ENCODE data around the gene MYL3.

DNA sequence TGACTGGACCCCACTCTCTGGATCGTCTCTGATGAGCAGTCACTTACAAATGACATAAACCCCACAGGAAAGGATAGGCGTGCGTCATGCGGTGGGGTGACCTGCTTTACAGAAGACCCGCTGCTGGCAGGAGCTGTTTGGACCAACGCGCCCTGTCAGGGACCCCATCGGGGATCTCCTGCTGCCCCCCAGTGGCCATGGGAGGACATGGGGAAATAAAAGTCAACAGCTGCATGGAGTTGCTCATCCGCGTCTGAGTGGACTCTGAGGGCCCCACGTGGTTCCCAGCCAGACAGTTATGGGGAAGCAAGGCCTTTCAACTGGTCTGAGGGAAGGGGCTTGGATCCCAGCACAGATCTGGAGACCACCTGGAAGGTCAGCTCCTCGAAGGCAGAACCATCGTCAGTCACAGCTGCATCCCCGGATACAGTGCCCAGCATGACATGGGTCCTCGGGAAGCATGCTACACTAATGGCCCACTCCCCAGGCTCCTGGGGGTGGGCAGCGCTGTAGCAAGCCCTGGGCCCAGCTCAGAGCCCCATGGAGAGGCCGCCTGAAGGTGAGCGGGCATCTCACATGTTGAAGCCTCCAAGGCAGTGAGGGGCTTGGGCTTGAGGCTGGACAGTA is 46.4 kb upstream of the MYL3 start:
- TF ChIP-seq, protein P1, sequence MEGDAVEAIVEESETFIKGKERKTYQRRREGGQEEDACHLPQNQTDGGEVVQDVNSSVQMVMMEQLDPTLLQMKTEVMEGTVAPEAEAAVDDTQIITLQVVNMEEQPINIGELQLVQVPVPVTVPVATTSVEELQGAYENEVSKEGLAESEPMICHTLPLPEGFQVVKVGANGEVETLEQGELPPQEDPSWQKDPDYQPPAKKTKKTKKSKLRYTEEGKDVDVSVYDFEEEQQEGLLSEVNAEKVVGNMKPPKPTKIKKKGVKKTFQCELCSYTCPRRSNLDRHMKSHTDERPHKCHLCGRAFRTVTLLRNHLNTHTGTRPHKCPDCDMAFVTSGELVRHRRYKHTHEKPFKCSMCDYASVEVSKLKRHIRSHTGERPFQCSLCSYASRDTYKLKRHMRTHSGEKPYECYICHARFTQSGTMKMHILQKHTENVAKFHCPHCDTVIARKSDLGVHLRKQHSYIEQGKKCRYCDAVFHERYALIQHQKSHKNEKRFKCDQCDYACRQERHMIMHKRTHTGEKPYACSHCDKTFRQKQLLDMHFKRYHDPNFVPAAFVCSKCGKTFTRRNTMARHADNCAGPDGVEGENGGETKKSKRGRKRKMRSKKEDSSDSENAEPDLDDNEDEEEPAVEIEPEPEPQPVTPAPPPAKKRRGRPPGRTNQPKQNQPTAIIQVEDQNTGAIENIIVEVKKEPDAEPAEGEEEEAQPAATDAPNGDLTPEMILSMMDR (IDR thresholded peaks at IDR 0.05), result peak; percentile 77 to 82 (median 79)
- no peak for TF ChIP-seq POLR2A (IDR thresholded peaks at IDR 0.05)
